Neural progenitor cell (in vitro differentiated cells): ENCODE data around the gene BRWD1.

Source experiments
- EZH2 ChIP-seq: fragments of 200-600 bp; sonication (generic); IDR thresholded peaks from 2 replicates; pipeline ENCODE4 v1.6.1; 2017; ENCODE audit warnings: antibody characterized with exemption, mild to moderate bottlenecking, moderate library complexity
- TF ChIP-seq, protein P1 (sequence below): fragments of 200-600 bp; sonication (generic); IDR thresholded peaks from 2 replicates; pipeline ENCODE4 v1.5.1; 2017; ENCODE audit warnings: antibody characterized with exemption, mild to moderate bottlenecking

DNA sequence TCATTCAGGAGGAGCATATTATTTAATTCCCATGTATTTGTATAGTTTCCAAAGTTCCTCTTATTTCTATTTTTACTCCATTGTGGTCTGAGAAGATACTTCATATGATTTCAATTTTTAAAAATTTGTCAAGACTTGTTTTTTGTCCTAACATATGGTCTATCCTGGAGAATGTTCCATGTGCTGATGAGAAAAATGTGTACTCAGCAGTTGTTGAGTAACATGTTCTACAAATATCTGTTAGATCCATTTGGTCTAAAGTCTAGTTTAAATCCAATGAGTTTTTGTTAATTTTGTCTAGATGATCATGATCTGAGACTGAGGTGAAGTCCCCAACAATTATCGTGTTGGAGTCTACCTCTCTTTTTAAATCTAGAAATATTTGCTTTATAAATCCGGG is 144.6 kb downstream of the BRWD1 start:
- TF ChIP-seq, protein P1, sequence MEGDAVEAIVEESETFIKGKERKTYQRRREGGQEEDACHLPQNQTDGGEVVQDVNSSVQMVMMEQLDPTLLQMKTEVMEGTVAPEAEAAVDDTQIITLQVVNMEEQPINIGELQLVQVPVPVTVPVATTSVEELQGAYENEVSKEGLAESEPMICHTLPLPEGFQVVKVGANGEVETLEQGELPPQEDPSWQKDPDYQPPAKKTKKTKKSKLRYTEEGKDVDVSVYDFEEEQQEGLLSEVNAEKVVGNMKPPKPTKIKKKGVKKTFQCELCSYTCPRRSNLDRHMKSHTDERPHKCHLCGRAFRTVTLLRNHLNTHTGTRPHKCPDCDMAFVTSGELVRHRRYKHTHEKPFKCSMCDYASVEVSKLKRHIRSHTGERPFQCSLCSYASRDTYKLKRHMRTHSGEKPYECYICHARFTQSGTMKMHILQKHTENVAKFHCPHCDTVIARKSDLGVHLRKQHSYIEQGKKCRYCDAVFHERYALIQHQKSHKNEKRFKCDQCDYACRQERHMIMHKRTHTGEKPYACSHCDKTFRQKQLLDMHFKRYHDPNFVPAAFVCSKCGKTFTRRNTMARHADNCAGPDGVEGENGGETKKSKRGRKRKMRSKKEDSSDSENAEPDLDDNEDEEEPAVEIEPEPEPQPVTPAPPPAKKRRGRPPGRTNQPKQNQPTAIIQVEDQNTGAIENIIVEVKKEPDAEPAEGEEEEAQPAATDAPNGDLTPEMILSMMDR: no peak
- TF ChIP-seq EZH2: no peak
